ENCODE measurements around the gene GCN1. TPM values are rescaled to one million over a fixed set of nuclear protein-coding genes. Genes with fewer than 3 reads are reported as not detected.

The GCN1 gene
- total and polyA plus RNA-seq, 2 of the 8 experiments (the other 6 are each of a cell fraction or from before 2014, with no cell fraction given), result 61.4 to 133 TPM

DNA sequence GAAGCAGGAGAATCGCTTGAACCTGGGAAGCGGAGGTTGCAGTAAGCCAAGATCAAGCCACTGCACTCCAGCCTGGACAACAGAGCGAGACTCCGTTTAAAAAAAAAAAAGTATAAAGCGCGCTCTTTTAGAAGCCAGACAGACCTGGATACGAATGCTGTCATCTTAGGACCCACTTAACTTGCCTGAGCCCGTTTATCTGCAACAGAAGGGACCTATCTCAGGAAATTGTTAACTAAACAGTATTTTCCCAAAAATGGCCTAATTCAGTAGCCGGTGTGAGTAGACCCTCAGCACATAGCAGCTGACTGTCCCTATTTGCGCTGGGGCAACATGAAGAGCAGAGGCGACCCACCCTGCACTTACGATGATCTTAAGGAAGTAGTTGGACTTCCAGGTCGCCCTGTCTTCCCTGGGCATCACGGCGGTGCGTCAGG, 5.9 kb upstream of the GCN1 start (continued):
- TF ChIP-seq EP300 (IDR thresholded peaks at IDR 0.05; ENCODE audit: borderline replicate concordance in 1 of 2, low read depth in 2 of 2, low read length in 2 of 2), result no peak
- no peak for TF ChIP-seq FOSL1 (IDR thresholded peaks at IDR 0.05; ENCODE audit: insufficient read depth, low read depth, low read length)
- TF ChIP-seq TBP (IDR thresholded peaks at IDR 0.05; ENCODE audit: low read depth, low read length), result no peak
- TF ChIP-seq SP2 (IDR thresholded peaks at IDR 0.05; ENCODE audit: low read length), result no peak
- TF ChIP-seq MAFK (IDR thresholded peaks at IDR 0.05; ENCODE audit: low read depth, low read length), result no peak
- no peak for TF ChIP-seq CBX8 (IDR thresholded peaks at IDR 0.05; ENCODE audit: borderline replicate concordance, low read depth, low read length)

Data from H1 (cell line).